Uterus (tissue), 4 donors: ENCODE results near the gene NCAM2. TPM values are rescaled to one million over a fixed set of nuclear protein-coding genes. Genes with fewer than 3 reads are reported as not detected.

Experiments used
- DNase-seq, 2 donors: peaks; one replicate each; pipeline ENCODE4 v3.0.0-alpha.2; 2019 to 2020
- H3K27ac ChIP-seq, 2 donors: fragments of 200-600 bp; sonication (generic); 1 replicate in 1 of 2; 2 replicates in 1 of 2; pipeline ENCODE4 v1.5.1; 2016 to 2018
- H3K27me3 ChIP-seq, 2 donors: fragments of 200-600 bp; sonication (generic); one replicate each; pipeline ENCODE4 v1.5.1; 2018 to 2019; ENCODE audit warnings: control low read depth in 1 of 2
- H3K36me3 ChIP-seq, 2 donors: fragments of 200-600 bp; sonication (generic); one replicate each; pipeline ENCODE4 v1.5.1; 2019; ENCODE audit warnings: control low read depth in 1 of 2
- H3K4me1 ChIP-seq, 2 donors: fragments of 200-600 bp; sonication (generic); one replicate each; pipeline ENCODE4 v1.5.1; 2018 to 2019; ENCODE audit warnings: control low read depth in 1 of 2
- H3K4me3 ChIP-seq, 2 donors: fragments of 200-600 bp; sonication (generic); 1 replicate in 1 of 2; 2 replicates in 1 of 2; pipeline ENCODE4 v1.5.1; 2018 to 2019; ENCODE audit warnings: mild to moderate bottlenecking in 1 of 2
- H3K9me3 ChIP-seq, 2 donors: fragments of 200-600 bp; sonication (generic); one replicate each; pipeline ENCODE4 v1.5.1; 2019; ENCODE audit warnings: control low read depth in 1 of 2
- POLR2A ChIP-seq, 2 donors: fragments of 450-650 bp; IDR thresholded peaks; one replicate each; pipeline ENCODE4 v1.6.1; 2016; ENCODE audit warnings: antibody characterized with exemption in 2 of 2, mild to moderate bottlenecking in 1 of 2, moderate library complexity in 1 of 2
- intact Hi-C: fragments of 100-400 bp; cut with DNase I; formaldehyde crosslinking; loops from one replicate; pipeline ENCODE4 v1.15.1; 2023; ENCODE audit warnings: low total_unique reads
- total RNA-seq, 4 donors: library from RNA; depleted of rRNA in 3 of 4; stranded (reverse); fragments of >200 nt in 3 of 4; gene quantifications; one replicate each; pipeline versions ENCODE4 v1.1.0 to v1.2.4, GENCODE V29; 2014 to 2023
- TF ChIP-seq, protein P1 (sequence below), 4 experiments: fragments of 200-600 bp in 2 of 4; fragments of 450-650 bp in 2 of 4; sonication (generic) in 2 of 4; IDR thresholded peaks; one replicate each; pipeline ENCODE4 v1.5.1; 2016 to 2019; ENCODE audit warnings: antibody characterized with exemption in 4 of 4, mild to moderate bottlenecking in 2 of 4, moderate library complexity in 1 of 4
- donor health status: DM: yes; HTN: yes; CAD: no.

The NCAM2 gene
- total RNA-seq, 4 donors from 2014 or later: 1.2 to 214 (median 26.1) TPM

DNA sequence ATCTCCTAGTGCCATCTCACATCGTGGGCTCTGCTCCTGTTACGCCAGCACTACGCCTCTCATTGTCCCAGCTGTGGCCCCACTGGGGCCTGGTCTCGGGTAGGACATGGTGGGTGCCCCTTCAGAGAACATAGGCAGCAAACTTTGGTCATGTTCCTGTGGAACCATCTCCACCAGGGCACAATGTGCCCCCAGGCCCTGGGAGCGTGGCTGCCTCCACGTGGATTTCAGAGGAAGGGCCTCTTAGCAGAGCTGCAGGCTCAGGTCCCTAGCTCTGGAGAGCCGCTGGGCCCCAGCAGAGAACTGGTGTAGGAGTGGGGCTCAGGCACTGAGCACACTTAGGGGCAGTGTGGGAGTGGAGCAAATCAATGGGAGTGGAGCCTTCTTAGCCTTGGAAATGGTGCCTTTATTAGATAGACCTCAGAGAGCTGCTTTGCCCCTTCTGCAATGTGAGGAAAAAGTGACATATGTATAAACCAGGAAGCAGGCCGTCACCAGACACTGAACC is 460.0 kb downstream of the NCAM2 start:
- DNase-seq: no peak
- intact Hi-C loops: no loop called here
- H3K27ac ChIP-seq: no peak overlapping the region
- no peaks in the 10 kb centered on the region for H3K9me3 ChIP-seq
- H3K27me3 ChIP-seq: no peaks in the 10 kb centered on the region
- no peak overlapping the region for H3K4me3 ChIP-seq
- no peaks in the 10 kb centered on the region for H3K36me3 ChIP-seq
- no peaks in the 10 kb centered on the region for H3K4me1 ChIP-seq
- TF ChIP-seq POLR2A (IDR thresholded peaks at IDR 0.05): no peak
- TF ChIP-seq, protein P1, sequence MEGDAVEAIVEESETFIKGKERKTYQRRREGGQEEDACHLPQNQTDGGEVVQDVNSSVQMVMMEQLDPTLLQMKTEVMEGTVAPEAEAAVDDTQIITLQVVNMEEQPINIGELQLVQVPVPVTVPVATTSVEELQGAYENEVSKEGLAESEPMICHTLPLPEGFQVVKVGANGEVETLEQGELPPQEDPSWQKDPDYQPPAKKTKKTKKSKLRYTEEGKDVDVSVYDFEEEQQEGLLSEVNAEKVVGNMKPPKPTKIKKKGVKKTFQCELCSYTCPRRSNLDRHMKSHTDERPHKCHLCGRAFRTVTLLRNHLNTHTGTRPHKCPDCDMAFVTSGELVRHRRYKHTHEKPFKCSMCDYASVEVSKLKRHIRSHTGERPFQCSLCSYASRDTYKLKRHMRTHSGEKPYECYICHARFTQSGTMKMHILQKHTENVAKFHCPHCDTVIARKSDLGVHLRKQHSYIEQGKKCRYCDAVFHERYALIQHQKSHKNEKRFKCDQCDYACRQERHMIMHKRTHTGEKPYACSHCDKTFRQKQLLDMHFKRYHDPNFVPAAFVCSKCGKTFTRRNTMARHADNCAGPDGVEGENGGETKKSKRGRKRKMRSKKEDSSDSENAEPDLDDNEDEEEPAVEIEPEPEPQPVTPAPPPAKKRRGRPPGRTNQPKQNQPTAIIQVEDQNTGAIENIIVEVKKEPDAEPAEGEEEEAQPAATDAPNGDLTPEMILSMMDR (IDR thresholded peaks at IDR 0.05): no peak

DNA sequence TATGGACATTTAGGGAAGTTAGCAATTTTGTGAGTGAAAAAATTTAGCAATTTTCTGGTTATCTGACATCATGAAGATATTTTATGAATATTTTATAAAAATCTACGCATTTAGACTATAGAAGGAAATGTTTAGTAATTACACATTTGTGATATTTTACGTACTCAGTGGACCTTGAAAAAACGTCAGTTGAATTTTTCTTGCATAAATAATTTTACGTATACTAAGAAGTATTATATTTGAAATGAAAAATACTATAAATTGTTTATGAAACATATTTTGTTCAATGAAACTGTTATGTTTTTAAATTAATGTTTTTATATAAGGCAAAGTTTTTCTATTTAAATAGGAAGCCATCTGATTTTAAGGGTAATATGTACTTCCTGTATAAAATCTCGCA is 462.8 kb downstream of the NCAM2 start:
- Histone ChIP-seq H3K27ac (no peak overlapping the region), H3K36me3 (no peaks in the 10 kb centered on the region), H3K4me1 (no peaks in the 10 kb centered on the region), H3K4me3 (no peak overlapping the region), H3K9me3 (no peaks in the 10 kb centered on the region), H3K27me3 (no peaks in the 10 kb centered on the region)
- TF ChIP-seq, protein P1 (IDR thresholded peaks at IDR 0.05): no peak
- TF ChIP-seq POLR2A (IDR thresholded peaks at IDR 0.05): no peak
- intact Hi-C loops: no loop called here
- DNase-seq: no peak

DNA sequence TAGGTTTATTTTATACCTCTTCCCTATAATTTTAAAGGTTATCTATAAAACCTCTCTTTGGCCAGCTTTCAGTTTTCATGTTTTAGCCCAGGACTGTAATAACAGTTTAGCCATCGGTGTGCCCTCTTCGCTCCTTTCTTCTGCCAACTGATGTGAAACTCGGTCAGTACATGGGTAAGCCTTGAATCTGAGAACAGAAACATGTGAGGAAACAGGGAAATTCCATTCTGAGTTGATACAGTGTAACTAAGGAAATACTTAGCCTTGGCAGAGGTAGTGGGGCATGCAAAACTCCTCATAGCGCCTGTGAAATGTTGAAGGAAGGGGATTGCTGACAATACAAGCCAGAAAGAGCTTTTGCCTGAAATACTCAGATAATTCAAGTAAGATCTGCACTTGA is 465.2 kb downstream of the NCAM2 start:
- Histone ChIP-seq H3K36me3 (no peaks in the 10 kb centered on the region), H3K4me1 (no peaks in the 10 kb centered on the region), H3K27ac (no peak overlapping the region), H3K4me3 (no peak overlapping the region), H3K27me3 (no peaks in the 10 kb centered on the region), H3K9me3 (no peaks in the 10 kb centered on the region)
- TF ChIP-seq POLR2A (IDR thresholded peaks at IDR 0.05): no peak
- TF ChIP-seq, protein P1 (IDR thresholded peaks at IDR 0.05): no peak
- DNase-seq: no peak
- intact Hi-C loops: no loop called here

DNA sequence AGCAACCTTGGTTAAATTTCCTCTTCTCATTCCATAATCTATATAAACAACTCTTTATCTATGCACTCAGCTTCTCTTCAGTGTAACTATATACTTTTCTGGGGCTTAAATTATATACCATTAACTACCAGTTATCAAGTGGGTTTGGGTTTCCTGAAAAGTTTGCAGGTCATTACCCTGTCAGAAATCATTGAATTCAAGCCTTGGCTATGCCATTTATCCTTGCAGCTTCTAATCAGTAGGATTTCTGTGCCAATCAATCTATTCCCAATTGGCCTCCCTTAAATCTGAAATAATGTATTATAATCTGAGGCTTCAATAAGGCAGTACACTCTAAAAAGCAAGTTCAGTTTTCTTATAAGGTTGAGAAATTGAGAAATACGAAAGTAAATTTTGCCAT is 466.5 kb downstream of the NCAM2 start:
- no peak overlapping the region for H3K27ac ChIP-seq
- DNase-seq: no peak
- no peaks in the 10 kb centered on the region for H3K27me3 ChIP-seq
- no peak for TF ChIP-seq POLR2A (IDR thresholded peaks at IDR 0.05)
- no peaks in the 10 kb centered on the region for H3K36me3 ChIP-seq
- no peaks in the 10 kb centered on the region for H3K4me1 ChIP-seq
- no peak overlapping the region for H3K4me3 ChIP-seq
- intact Hi-C loops: no loop called here
- no peaks in the 10 kb centered on the region for H3K9me3 ChIP-seq

DNA sequence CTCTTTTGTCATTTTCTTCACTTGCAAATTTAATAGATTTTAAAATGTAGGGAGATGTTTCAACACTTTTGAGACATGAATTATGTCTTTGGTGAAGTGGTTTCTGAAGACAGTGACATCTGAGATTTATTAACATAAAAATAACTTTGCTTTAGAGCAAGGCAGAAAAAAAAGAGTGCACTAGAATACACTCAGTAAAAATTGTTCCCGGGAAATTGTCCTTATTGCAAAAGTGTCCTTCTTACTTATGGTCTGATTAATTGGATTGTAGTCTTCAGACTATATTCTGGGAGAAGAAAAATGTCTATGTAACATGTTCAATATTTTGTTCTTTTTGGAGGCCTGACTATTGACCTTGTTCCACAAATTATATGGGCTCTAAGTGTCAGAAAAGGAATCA is 468.5 kb downstream of the NCAM2 start:
- TF ChIP-seq, protein P1 (IDR thresholded peaks at IDR 0.05): no peak
- no peak for TF ChIP-seq POLR2A (IDR thresholded peaks at IDR 0.05)

DNA sequence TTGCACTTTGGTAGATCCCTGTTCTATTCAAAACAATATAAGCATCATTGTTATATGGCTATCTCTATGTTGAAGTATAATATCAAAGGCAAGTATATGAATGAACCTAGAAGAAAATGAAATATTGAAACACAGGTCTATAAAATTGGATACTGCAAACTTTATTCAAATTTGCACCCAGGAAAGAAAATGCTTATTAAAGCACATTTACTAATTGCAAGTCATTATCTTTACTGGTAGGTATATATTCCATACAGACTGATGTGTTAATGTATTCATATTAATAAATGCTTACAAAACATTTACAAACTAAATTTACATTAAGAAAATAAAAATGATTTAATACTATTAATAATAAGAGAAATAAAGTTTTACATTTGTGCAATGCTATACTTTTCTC is 469.8 kb downstream of the NCAM2 start:
- Histone ChIP-seq H3K4me3 (no peak overlapping the region), H3K27me3 (no peaks in the 10 kb centered on the region), H3K9me3 (no peaks in the 10 kb centered on the region), H3K4me1 (no peaks in the 10 kb centered on the region), H3K36me3 (no peaks in the 10 kb centered on the region), H3K27ac (no peak overlapping the region)
- intact Hi-C loops: no loop called here
- TF ChIP-seq, protein P1 (IDR thresholded peaks at IDR 0.05): no peak
- no peak for TF ChIP-seq POLR2A (IDR thresholded peaks at IDR 0.05)
- DNase-seq: no peak

More for the DNA sequence above, 468.5 kb downstream of the NCAM2 start:
- Histone ChIP-seq H3K27ac (no peak overlapping the region), H3K36me3 (no peaks in the 10 kb centered on the region), H3K27me3 (no peaks in the 10 kb centered on the region), H3K4me3 (no peak overlapping the region), H3K9me3 (no peaks in the 10 kb centered on the region), H3K4me1 (no peaks in the 10 kb centered on the region)
- intact Hi-C loops: no loop called here
- DNase-seq: no peak
